K562 (cell line): Measurements from ENCODE around the gene PRDX1. TPM values are rescaled to one million over a fixed set of nuclear protein-coding genes. Genes with fewer than 3 reads are reported as not detected.

Experiments
- ATF7 ChIP-seq: fragments of 450-650 bp; IDR thresholded peaks from 2 replicates; pipeline ENCODE4 v1.7.1; 2014; ENCODE audit warnings: mild to moderate bottlenecking, moderate library complexity
- FUS ChIP-seq: fragments of 200-400 bp; formaldehyde crosslinking; optimal IDR thresholded peaks from 2 replicates; pipeline ENCODE3; 2017; ENCODE audit warnings: low read depth, low read length
- KLF10 ChIP-seq: fragments of 250-450 bp; sonication (Bioruptor Pico); IDR thresholded peaks from 2 replicates; pipeline ENCODE4 v1.6.1; 2021; ENCODE audit warnings: matching md5 sums
- MTA3 ChIP-seq: fragments of 450-650 bp; formaldehyde crosslinking; IDR thresholded peaks from 2 replicates; pipeline ENCODE4 v1.6.1; 2017; ENCODE audit warnings: mild to moderate bottlenecking, borderline replicate concordance
- NCOA1 ChIP-seq: fragments of 450-650 bp; IDR thresholded peaks from 2 replicates; pipeline ENCODE4 v1.6.1; 2016; ENCODE audit warnings: low read depth
- NR2C2 ChIP-seq, 2 experiments: fragments of 200-800 bp in 1 of 2; sonication (Bioruptor generic) in 1 of 2; sonication (generic) in 1 of 2; formaldehyde crosslinking in 1 of 2; IDR thresholded peaks; 2 replicates each; pipeline versions ENCODE4 v1.6.1 to v1.8.0; 2016 to 2022; ENCODE audit warnings: mild to moderate bottlenecking in 1 of 2, missing compliant biosample characterization in 1 of 2, missing genetic modification characterization in 1 of 2, missing genetic modification reagents in 1 of 2
- RAD21 ChIP-seq, 2 experiments: fragments of 250-450 bp in 1 of 2; fragments of 450-650 bp in 1 of 2; sonication (Bioruptor Pico) in 1 of 2; formaldehyde crosslinking in 1 of 2; IDR thresholded peaks in 1 of 2; conservative IDR thresholded peaks in 1 of 2; 2 replicates each; pipeline versions ENCODE4 v1.4.0 to v1.8.0; 2020 to 2022; ENCODE audit warnings: mild to moderate bottlenecking in 2 of 2, moderate library complexity in 1 of 2
- RBM17 ChIP-seq: fragments of 200-400 bp; formaldehyde crosslinking; IDR thresholded peaks from 2 replicates; pipeline ENCODE4 v1.6.1; 2017; ENCODE audit warnings: low read depth, mild to moderate bottlenecking, low read length, borderline replicate concordance
- SAFB ChIP-seq: fragments of 200-400 bp; formaldehyde crosslinking; IDR thresholded peaks from 2 replicates; pipeline ENCODE4 v1.6.1; 2017; ENCODE audit warnings: low read depth, low read length, borderline replicate concordance
- SMARCA4 ChIP-seq: fragments of 450-650 bp; IDR thresholded peaks from 2 replicates; pipeline ENCODE4 v1.6.1; 2016
- XRCC3 ChIP-seq: fragments of 450-650 bp; IDR thresholded peaks from 2 replicates; pipeline ENCODE4 v1.6.1; 2017; ENCODE audit warnings: mild to moderate bottlenecking, moderate library complexity
- ZFP30 ChIP-seq: fragments of 250-450 bp; sonication (Bioruptor Pico); IDR thresholded peaks from 2 replicates; pipeline ENCODE4 v1.8.0; 2022; ENCODE audit warnings: moderate library complexity, mild to moderate bottlenecking, inconsistent platforms, borderline replicate concordance
- ZNF551 ChIP-seq: fragments of 250-450 bp; sonication (Bioruptor Pico); IDR thresholded peaks from 2 replicates; pipeline ENCODE4 v1.5.0; 2021; ENCODE audit warnings: mild to moderate bottlenecking, moderate library complexity
- ZNF586 ChIP-seq: fragments of 450-650 bp; formaldehyde crosslinking; conservative IDR thresholded peaks from 2 replicates; pipeline ENCODE4 v1.4.0; 2020; ENCODE audit warnings: mild to moderate bottlenecking, moderate library complexity
- ZSCAN29 ChIP-seq: fragments of 450-650 bp; IDR thresholded peaks from 2 replicates; pipeline ENCODE4 v1.6.1; 2017
- polyA plus RNA-seq, 8 experiments: library from polyadenylated mRNA; depleted of rRNA in 4 of 8; stranded (reverse) in 5 of 8; unstranded in 3 of 8; fragments of >200 nt; fragmentation: Nextera tagmentation in 2 of 8; fragmentation: Illumina TruSeq in 1 of 8; extraction: Ambion mirVana in 2 of 8; extraction: Trizol in 1 of 8; gene quantifications; 2 replicates each; pipeline versions ENCODE4 v1.2.1 to v1.2.3, GENCODE V29; 2011 to 2014; ENCODE audit warnings: inconsistent platforms in 1 of 8, missing spikeins in 1 of 8
- total RNA-seq, 7 experiments: library from RNA; depleted of rRNA in 6 of 7; stranded (reverse); fragments of >200 nt in 6 of 7; fragmentation: Illumina TruSeq in 2 of 7; extraction: Trizol in 2 of 7; gene quantifications; 2 replicates each; pipeline versions ENCODE4 v1.2.1 to v1.2.3, GENCODE V29; 2011 to 2021; ENCODE audit warnings: low replicate concordance in 1 of 7
- TF ChIP-seq, protein P1 (sequence below), 2 experiments: fragments of 450-650 bp; IDR thresholded peaks; 2 replicates each; pipeline ENCODE4 v1.6.1; 2016; ENCODE audit warnings: mild to moderate bottlenecking in 2 of 2, borderline replicate concordance in 1 of 2, low read depth in 1 of 2, moderate library complexity in 1 of 2
- TF ChIP-seq, protein P2 (sequence below): fragments of 450-650 bp; IDR thresholded peaks from 2 replicates; pipeline ENCODE4 v1.6.1; 2016; ENCODE audit warnings: mild to moderate bottlenecking

The PRDX1 gene
- total and polyA plus RNA-seq, 9 of the 15 experiments (the other 6 are each of a cell fraction or from before 2014, with no cell fraction given) = 748 to 2,388 (median 1,045) TPM

DNA sequence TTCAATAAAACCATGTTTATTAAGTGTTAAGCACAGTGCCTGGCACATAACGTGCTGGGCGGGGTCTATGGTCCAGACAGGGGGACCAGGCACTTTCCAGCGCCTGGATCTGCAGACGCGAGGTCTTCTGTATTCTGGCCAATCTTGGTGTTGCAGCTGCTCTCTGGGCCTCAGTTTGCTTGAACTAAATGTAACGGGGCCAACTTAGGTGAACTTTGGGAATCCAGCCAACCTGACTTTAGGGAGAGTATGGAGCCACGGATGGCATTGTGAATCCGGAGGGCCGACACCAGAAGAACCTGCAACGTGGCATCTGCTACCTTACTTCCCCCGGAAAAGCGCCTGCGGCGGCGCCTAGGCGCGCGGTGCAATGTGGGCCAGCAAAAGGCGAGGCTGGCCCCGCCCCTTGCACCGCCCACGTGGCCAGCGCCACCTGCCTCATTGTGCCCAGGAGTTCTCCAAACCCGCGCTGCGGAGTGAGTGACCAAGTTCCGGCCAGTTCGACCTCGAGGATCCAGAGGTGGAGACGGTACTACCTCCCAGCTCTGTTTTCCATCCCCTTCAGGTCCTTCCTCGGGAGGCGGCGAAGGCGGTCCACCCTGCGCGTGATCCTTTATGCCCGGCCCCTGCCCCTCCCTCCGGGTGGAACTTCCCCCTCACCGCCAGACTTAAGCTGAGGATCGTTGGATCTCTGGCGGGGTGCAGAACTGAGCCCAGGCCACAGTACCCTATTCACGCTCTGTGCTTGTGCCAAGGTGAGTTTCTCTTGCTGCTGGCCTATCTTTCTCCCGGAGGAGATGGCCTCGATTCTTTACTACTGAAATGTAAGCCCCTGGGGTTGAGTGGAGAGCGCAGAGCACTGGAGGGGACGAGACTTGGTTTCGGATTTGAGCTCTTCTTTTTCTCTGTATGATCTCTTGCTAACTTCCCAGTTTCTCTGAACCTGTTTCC, 29.0 kb upstream of the PRDX1 start, which contains the start of gene AKR1A1 (continued):
- TF ChIP-seq, protein P1, sequence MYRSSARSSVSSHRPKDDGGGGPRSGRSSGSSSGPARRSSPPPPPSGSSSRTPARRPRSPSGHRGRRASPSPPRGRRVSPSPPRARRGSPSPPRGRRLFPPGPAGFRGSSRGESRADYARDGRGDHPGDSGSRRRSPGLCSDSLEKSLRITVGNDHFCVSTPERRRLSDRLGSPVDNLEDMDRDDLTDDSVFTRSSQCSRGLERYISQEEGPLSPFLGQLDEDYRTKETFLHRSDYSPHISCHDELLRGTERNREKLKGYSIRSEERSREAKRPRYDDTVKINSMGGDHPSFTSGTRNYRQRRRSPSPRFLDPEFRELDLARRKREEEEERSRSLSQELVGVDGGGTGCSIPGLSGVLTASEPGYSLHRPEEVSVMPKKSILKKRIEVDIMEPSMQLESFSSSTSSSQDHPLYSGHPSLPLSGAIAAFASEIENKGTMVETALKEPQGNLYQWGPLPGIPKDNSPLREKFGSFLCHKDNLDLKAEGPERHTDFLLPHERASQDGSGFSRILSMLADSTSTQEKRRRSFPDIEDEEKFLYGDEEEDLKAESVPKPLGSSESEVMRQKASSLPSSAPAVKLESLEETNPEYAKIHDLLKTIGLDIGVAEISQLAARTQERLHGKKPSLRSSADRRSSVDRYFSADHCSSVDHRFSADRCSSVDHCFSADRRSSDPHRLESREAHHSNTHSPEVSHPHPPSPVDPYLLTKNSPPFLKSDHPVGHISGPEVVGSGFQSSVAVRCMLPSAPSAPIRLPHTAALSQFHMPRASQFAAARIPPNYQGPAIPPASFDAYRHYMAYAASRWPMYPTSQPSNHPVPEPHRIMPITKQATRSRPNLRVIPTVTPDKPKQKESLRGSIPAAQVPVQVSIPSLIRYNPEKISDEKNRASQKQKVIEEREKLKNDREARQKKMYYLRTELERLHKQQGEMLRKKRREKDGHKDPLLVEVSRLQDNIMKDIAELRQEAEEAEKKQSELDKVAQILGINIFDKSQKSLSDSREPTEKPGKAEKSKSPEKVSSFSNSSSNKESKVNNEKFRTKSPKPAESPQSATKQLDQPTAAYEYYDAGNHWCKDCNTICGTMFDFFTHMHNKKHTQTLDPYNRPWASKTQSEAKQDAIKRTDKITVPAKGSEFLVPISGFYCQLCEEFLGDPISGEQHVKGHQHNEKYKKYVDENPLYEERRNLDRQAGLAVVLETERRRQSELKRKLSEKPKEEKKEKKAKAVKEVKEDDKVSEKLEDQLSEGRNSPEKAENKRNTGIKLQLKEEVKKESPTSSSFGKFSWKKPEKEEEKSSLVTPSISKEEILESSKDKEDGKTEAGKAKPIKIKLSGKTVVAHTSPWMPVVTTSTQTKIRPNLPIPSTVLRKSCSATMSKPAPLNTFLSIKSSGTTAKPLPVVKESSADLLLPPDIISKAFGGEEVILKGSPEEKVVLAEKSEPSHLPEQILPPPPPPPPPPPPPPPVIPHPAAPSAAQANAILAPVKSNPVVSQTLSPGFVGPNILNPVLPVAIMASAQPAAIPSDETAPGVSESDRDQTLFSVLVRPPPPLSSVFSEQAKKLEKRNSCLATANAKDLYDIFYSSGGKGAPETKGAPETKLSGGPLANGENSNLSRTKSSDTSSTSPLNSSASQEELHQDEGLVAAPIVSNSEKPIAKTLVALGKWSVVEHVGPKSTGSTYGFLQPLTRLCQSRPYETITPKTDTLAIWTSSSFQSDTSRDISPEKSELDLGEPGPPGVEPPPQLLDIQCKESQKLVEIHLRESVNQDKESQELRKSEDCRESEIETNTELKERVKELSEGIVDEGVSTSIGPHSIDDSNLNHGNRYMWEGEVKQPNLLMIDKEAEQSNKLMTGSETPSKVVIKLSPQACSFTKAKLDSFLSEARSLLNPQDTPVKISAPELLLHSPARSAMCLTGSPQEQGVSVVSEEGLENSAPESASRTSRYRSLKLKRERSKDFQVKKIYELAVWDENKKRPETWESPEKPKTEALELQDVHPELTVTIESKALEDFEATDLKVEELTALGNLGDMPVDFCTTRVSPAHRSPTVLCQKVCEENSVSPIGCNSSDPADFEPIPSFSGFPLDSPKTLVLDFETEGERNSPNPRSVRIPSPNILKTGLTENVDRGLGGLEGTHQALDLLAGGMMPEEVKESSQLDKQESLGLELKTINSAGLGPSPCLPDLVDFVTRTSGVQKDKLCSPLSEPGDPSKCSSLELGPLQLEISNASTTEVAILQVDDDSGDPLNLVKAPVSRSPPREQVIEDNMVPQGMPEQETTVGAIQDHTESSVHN (IDR thresholded peaks at IDR 0.05; ENCODE audit: borderline replicate concordance in 1 of 2, low read depth in 1 of 2) = peak in 1 of 2 experiments; percentile 81; a peak in 2 of 4 replicates
- TF ChIP-seq NCOA1 (no peak; the same call in 1 of the 2 replicates), FUS (no peak), ZSCAN29 (no peak), RAD21 (CRISPR knock-in tag; conservative IDR thresholded peaks at IDR 0.05 in 1 of 2, IDR thresholded peaks at IDR 0.05 in 1 of 2) (peak in 1 of 2 experiments; percentile 15; a peak in 1 of 4 replicates), ZFP30 (no peak), SMARCA4 (peak; percentile 12; the same call in 1 of the 2 replicates), ZNF586 (no peak), NR2C2 (CRISPR knock-in tag; IDR thresholded peaks at IDR 0.05) (peak; percentile 81), NR2C2 (tag; IDR thresholded peaks at IDR 0.05) (peak; percentile 77), XRCC3 (no peak), RBM17 (no peak), MTA3 (peak; percentile 89), ATF7 (peak; percentile 97), KLF10 (CRISPR knock-in tag) (no peak), ZNF551 (no peak), SAFB (peak; percentile 33; the same call in 1 of the 2 replicates)
- TF ChIP-seq, protein P2, sequence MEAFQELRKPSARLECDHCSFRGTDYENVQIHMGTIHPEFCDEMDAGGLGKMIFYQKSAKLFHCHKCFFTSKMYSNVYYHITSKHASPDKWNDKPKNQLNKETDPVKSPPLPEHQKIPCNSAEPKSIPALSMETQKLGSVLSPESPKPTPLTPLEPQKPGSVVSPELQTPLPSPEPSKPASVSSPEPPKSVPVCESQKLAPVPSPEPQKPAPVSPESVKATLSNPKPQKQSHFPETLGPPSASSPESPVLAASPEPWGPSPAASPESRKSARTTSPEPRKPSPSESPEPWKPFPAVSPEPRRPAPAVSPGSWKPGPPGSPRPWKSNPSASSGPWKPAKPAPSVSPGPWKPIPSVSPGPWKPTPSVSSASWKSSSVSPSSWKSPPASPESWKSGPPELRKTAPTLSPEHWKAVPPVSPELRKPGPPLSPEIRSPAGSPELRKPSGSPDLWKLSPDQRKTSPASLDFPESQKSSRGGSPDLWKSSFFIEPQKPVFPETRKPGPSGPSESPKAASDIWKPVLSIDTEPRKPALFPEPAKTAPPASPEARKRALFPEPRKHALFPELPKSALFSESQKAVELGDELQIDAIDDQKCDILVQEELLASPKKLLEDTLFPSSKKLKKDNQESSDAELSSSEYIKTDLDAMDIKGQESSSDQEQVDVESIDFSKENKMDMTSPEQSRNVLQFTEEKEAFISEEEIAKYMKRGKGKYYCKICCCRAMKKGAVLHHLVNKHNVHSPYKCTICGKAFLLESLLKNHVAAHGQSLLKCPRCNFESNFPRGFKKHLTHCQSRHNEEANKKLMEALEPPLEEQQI = no peak
